Neutrophil (primary cell): Measurements from ENCODE around the gene IRF8.

ENCODE experiments used
- H3K27ac ChIP-seq: fragments of 200-600 bp; sonication (generic); 2 replicates; pipeline ENCODE4 v1.5.1; 2016; ENCODE audit warnings: mild to moderate bottlenecking, moderate library complexity
- H3K27me3 ChIP-seq: fragments of 200-600 bp; sonication (generic); 2 replicates; pipeline ENCODE4 v1.6.0; 2016; ENCODE audit warnings: mild to moderate bottlenecking
- H3K36me3 ChIP-seq: fragments of 200-600 bp; sonication (generic); 2 replicates; pipeline ENCODE4 v1.5.1; 2017
- H3K4me1 ChIP-seq, 2 experiments: fragments of 200-600 bp in 1 of 2; sonication (generic) in 1 of 2; 1 replicate in 1 of 2; 2 replicates in 1 of 2; pipeline versions ENCODE4 v1.5.1 to v1.6.1; 2013 to 2016; ENCODE audit warnings: low read depth in 1 of 2, low read length in 1 of 2, mild to moderate bottlenecking in 1 of 2, moderate library complexity in 1 of 2; ENCODE audit not compliant: control insufficient read depth in 1 of 2, insufficient read depth in 1 of 2
- H3K4me3 ChIP-seq, 2 experiments: fragments of 200-600 bp in 1 of 2; sonication (generic) in 1 of 2; 1 replicate in 1 of 2; 2 replicates in 1 of 2; pipeline ENCODE4 v1.5.1; 2013 to 2016; ENCODE audit warnings: low read depth in 1 of 2, low read length in 1 of 2, mild to moderate bottlenecking in 1 of 2, moderate library complexity in 1 of 2
- H3K9me3 ChIP-seq: fragments of 200-600 bp; sonication (generic); 2 replicates; pipeline ENCODE4 v1.5.1; 2016
- CTCF ChIP-seq: fragments of 200-600 bp; sonication (generic); IDR thresholded peaks from 2 replicates; pipeline ENCODE4 v1.5.1; 2016; ENCODE audit warnings: antibody characterized with exemption

The IRF8 gene

GRCh38 chr16:85913688-85914422 is 14.9 kb downstream of the IRF8 start:
- H3K9me3 ChIP-seq: no peaks in the 10 kb centered on the region
- no peak overlapping the region for H3K27ac ChIP-seq
- no peak overlapping the region for H3K4me3 ChIP-seq
- no peak for TF ChIP-seq CTCF
- H3K36me3 ChIP-seq: no peaks in the 10 kb centered on the region
- peaks cover 70% of the 10 kb centered on the region for H3K27me3 ChIP-seq
- H3K4me1 ChIP-seq: peaks cover 11 to 49% of the 10 kb centered on the region in 2 experiments

GRCh38 chr16:85914423-85914794 is 15.4 kb downstream of the IRF8 start:
- no peaks in the 10 kb centered on the region for H3K36me3 ChIP-seq
- no peaks in the 10 kb centered on the region for H3K9me3 ChIP-seq
- H3K27ac ChIP-seq: no peak overlapping the region
- peaks cover 6 to 43% of the 10 kb centered on the region in 2 experiments for H3K4me1 ChIP-seq
- no peak overlapping the region for H3K4me3 ChIP-seq
- peaks cover 64% of the 10 kb centered on the region for H3K27me3 ChIP-seq
- no peak for TF ChIP-seq CTCF

GRCh38 chr16:85915125-85915845 is 16.3 kb downstream of the IRF8 start:
- Histone ChIP-seq H3K36me3 (no peaks in the 10 kb centered on the region), H3K27ac (no peak overlapping the region), H3K27me3 (peaks cover 55% of the 10 kb centered on the region), H3K9me3 (no peaks in the 10 kb centered on the region), H3K4me1 (peaks cover 6 to 34% of the 10 kb centered on the region in 2 experiments), H3K4me3 (no peak overlapping the region)
- TF ChIP-seq CTCF: no peak

- peaks cover 6 to 26% of the 10 kb centered on the region in 2 experiments for H3K4me1 ChIP-seq
- no peaks in the 10 kb centered on the region for H3K36me3 ChIP-seq
Measured at GRCh38 chr16:85916141-85916890, 17.4 kb downstream of the IRF8 start.

More at GRCh38 chr16:85916141-85916890, 17.4 kb downstream of the IRF8 start:
- H3K27ac ChIP-seq: no peak overlapping the region
- H3K9me3 ChIP-seq: no peaks in the 10 kb centered on the region
- H3K4me3 ChIP-seq: no peak overlapping the region
- no peak for TF ChIP-seq CTCF
- H3K27me3 ChIP-seq: peaks cover 47% of the 10 kb centered on the region
